Activated naive CD8-positive, alpha-beta T cell treated with anti-CD3 and anti-CD28 coated beads for 36 hours (primary cell): ENCODE results near the gene MYO15A. TPM values are rescaled to one million over a fixed set of nuclear protein-coding genes. Genes with fewer than 3 reads are reported as not detected.

Source experiments
- DNase-seq: peaks from one replicate; pipeline ENCODE4 v3.0.0; 2021
- H3K27ac Mint-ChIP-seq: one replicate; pipeline ENCODE4 v1.8.0; 2022; ENCODE audit warnings: mild to moderate bottlenecking, moderate library complexity, mixed read lengths
- H3K27me3 Mint-ChIP-seq: one replicate; pipeline ENCODE4 v1.8.0; 2022; ENCODE audit warnings: mild to moderate bottlenecking, mixed read lengths
- H3K36me3 Mint-ChIP-seq: one replicate; pipeline ENCODE4 v1.8.0; 2021; ENCODE audit warnings: mild to moderate bottlenecking, mixed read lengths
- H3K4me1 Mint-ChIP-seq: one replicate; pipeline ENCODE4 v1.8.0; 2021; ENCODE audit warnings: mixed read lengths
- H3K4me3 Mint-ChIP-seq: one replicate; pipeline ENCODE4 v1.8.0; 2022; ENCODE audit warnings: mild to moderate bottlenecking, moderate library complexity, mixed read lengths
- H3K9me3 Mint-ChIP-seq: one replicate; pipeline ENCODE4 v1.8.0; 2022; ENCODE audit warnings: mixed read lengths
- total RNA-seq, 2 experiments: library from RNA; stranded (reverse); gene quantifications; one replicate each; pipeline ENCODE4 v1.2.3, GENCODE V29; 2021

The MYO15A gene
- total RNA-seq, 2 experiments from 2014 or later = 0.60 to 0.68 TPM

DNA sequence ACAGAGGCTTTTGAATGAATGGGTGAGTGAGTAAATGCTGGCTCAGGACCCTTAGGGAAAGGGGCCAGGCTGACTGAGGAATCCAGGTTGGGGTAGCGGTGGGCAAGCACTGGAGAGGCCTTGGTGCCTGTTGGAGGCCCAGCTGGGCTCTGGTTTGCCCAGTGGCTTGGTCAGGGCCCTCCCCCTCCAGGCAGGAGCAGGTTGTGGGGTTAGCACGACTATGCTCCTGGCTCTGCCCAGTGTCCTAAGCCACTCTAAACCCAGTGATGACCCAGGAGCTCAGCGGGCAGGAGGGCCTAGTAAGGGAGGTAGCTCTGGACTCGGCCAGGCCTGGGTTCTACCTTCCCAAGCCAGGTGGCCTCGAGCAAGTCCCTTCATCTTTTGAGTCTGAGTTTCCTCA lies 7.5 kb downstream of the MYO15A start:
- Mint-ChIP-seq H3K27me3 (no peaks in the 10 kb centered on the region), H3K4me3 (no peak overlapping the region), H3K4me1 (no peaks in the 10 kb centered on the region), H3K9me3 (no peaks in the 10 kb centered on the region), H3K27ac (no peak overlapping the region), H3K36me3 (no peaks in the 10 kb centered on the region)
- no peak for DNase-seq

GRCh38 chr17:18117533-18117932 lies 9.0 kb downstream of the MYO15A start:
- Mint-ChIP-seq H3K4me1 (no peaks in the 10 kb centered on the region), H3K36me3 (no peaks in the 10 kb centered on the region), H3K4me3 (no peak overlapping the region), H3K27ac (no peak overlapping the region), H3K27me3 (no peaks in the 10 kb centered on the region), H3K9me3 (no peaks in the 10 kb centered on the region)
- no peak for DNase-seq

- Mint-ChIP-seq H3K27ac (no peak overlapping the region), H3K9me3 (no peaks in the 10 kb centered on the region), H3K27me3 (no peaks in the 10 kb centered on the region), H3K36me3 (no peaks in the 10 kb centered on the region), H3K4me1 (no peaks in the 10 kb centered on the region), H3K4me3 (no peak overlapping the region)
- DNase-seq = no peak
These were observed 9.7 kb downstream of the MYO15A start for GRCh38 chr17:18117982-18118975.

- Mint-ChIP-seq H3K27ac (no peak overlapping the region), H3K9me3 (no peaks in the 10 kb centered on the region), H3K4me3 (no peak overlapping the region), H3K36me3 (no peaks in the 10 kb centered on the region), H3K27me3 (no peaks in the 10 kb centered on the region), H3K4me1 (no peaks in the 10 kb centered on the region)
- no peak for DNase-seq
These were observed 10.7 kb downstream of the MYO15A start for GRCh38 chr17:18119166-18119745.

DNA sequence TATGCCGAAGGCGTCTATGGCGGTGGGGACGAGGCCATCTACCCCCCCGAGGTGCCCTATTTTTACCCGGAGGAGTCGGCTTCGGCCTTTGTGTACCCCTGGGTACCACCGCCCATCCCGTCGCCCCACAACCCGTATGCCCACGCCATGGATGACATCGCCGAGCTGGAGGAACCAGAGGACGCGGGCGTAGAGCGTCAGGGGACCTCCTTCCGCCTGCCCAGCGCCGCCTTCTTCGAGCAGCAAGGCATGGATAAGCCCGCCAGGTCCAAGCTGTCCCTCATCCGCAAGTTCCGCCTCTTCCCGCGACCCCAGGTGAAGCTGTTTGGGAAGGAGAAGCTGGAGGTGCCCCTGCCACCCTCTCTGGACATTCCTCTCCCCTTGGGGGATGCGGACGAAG lies 11.4 kb downstream of the MYO15A start:
- DNase-seq = no peak
- no peaks in the 10 kb centered on the region for H3K27me3 Mint-ChIP-seq
- no peak overlapping the region for H3K4me3 Mint-ChIP-seq
- H3K4me1 Mint-ChIP-seq = no peaks in the 10 kb centered on the region
- no peak overlapping the region for H3K27ac Mint-ChIP-seq
- no peaks in the 10 kb centered on the region for H3K36me3 Mint-ChIP-seq
- H3K9me3 Mint-ChIP-seq = no peaks in the 10 kb centered on the region

- no peak overlapping the region for H3K4me3 Mint-ChIP-seq
- H3K36me3 Mint-ChIP-seq = no peaks in the 10 kb centered on the region
- no peaks in the 10 kb centered on the region for H3K4me1 Mint-ChIP-seq
- no peak for DNase-seq
- H3K9me3 Mint-ChIP-seq = no peaks in the 10 kb centered on the region
- H3K27me3 Mint-ChIP-seq = no peaks in the 10 kb centered on the region
- no peak overlapping the region for H3K27ac Mint-ChIP-seq
These were observed 12.0 kb downstream of the MYO15A start for GRCh38 chr17:18120461-18121017.

DNA sequence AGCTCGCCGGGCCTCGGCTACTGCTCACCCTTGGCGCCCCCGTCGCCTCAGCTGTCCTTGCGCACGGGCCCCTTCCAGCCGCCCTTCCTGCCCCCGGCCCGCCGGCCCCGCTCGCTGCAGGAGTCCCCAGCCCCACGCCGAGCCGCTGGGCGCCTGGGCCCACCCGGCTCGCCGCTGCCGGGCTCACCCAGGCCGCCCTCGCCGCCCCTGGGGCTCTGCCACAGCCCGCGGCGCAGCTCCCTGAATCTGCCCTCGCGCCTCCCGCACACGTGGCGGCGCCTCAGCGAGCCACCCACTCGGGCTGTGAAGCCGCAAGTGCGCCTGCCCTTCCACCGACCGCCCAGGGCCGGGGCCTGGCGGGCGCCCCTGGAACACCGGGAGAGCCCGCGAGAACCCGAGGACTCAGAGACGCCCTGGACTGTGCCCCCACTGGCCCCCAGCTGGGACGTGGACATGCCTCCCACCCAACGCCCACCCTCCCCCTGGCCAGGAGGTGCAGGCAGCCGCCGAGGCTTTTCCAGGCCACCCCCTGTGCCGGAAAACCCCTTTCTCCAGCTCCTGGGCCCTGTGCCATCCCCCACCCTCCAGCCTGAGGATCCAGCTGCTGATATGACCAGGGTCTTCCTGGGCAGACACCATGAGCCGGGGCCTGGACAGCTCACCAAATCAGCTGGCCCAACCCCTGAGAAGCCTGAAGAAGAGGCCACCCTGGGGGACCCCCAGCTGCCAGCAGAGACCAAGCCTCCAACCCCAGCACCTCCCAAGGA lies 12.8 kb downstream of the MYO15A start:
- no peak overlapping the region for H3K27ac Mint-ChIP-seq
- H3K4me1 Mint-ChIP-seq = no peaks in the 10 kb centered on the region
- H3K27me3 Mint-ChIP-seq = no peaks in the 10 kb centered on the region
- no peak overlapping the region for H3K4me3 Mint-ChIP-seq
- H3K36me3 Mint-ChIP-seq = no peaks in the 10 kb centered on the region
- no peaks in the 10 kb centered on the region for H3K9me3 Mint-ChIP-seq
- no peak for DNase-seq

GRCh38 chr17:18122990-18123753 lies 14.6 kb downstream of the MYO15A start:
- Mint-ChIP-seq H3K27me3 (no peaks in the 10 kb centered on the region), H3K36me3 (no peaks in the 10 kb centered on the region), H3K27ac (no peak overlapping the region), H3K4me3 (no peak overlapping the region), H3K4me1 (no peaks in the 10 kb centered on the region), H3K9me3 (no peaks in the 10 kb centered on the region)
- no peak for DNase-seq

GRCh38 chr17:18124345-18125126 lies 16.0 kb downstream of the MYO15A start:
- no peaks in the 10 kb centered on the region for H3K27me3 Mint-ChIP-seq
- no peaks in the 10 kb centered on the region for H3K9me3 Mint-ChIP-seq
- H3K36me3 Mint-ChIP-seq = no peaks in the 10 kb centered on the region
- no peaks in the 10 kb centered on the region for H3K4me1 Mint-ChIP-seq
- no peak overlapping the region for H3K27ac Mint-ChIP-seq
- no peak overlapping the region for H3K4me3 Mint-ChIP-seq
- no peak for DNase-seq

- no peaks in the 10 kb centered on the region for H3K4me1 Mint-ChIP-seq
- no peak overlapping the region for H3K4me3 Mint-ChIP-seq
- H3K27ac Mint-ChIP-seq = no peak overlapping the region
- no peaks in the 10 kb centered on the region for H3K9me3 Mint-ChIP-seq
- no peaks in the 10 kb centered on the region for H3K36me3 Mint-ChIP-seq
- H3K27me3 Mint-ChIP-seq = no peaks in the 10 kb centered on the region
- DNase-seq = no peak
These were observed 20.5 kb downstream of the MYO15A start for GRCh38 chr17:18129041-18129502.

- no peaks in the 10 kb centered on the region for H3K36me3 Mint-ChIP-seq
- H3K27ac Mint-ChIP-seq = no peak overlapping the region
- H3K9me3 Mint-ChIP-seq = no peaks in the 10 kb centered on the region
- H3K4me3 Mint-ChIP-seq = no peak overlapping the region
- no peaks in the 10 kb centered on the region for H3K4me1 Mint-ChIP-seq
- DNase-seq = no peak
- H3K27me3 Mint-ChIP-seq = no peaks in the 10 kb centered on the region
These were observed 24.2 kb downstream of the MYO15A start for GRCh38 chr17:18132711-18133110.

- Mint-ChIP-seq H3K27ac (no peak overlapping the region), H3K9me3 (no peaks in the 10 kb centered on the region), H3K27me3 (no peaks in the 10 kb centered on the region), H3K4me1 (no peaks in the 10 kb centered on the region), H3K36me3 (no peaks in the 10 kb centered on the region), H3K4me3 (no peak overlapping the region)
- DNase-seq = no peak
These were observed 27.8 kb downstream of the MYO15A start for GRCh38 chr17:18136357-18136756.

DNA sequence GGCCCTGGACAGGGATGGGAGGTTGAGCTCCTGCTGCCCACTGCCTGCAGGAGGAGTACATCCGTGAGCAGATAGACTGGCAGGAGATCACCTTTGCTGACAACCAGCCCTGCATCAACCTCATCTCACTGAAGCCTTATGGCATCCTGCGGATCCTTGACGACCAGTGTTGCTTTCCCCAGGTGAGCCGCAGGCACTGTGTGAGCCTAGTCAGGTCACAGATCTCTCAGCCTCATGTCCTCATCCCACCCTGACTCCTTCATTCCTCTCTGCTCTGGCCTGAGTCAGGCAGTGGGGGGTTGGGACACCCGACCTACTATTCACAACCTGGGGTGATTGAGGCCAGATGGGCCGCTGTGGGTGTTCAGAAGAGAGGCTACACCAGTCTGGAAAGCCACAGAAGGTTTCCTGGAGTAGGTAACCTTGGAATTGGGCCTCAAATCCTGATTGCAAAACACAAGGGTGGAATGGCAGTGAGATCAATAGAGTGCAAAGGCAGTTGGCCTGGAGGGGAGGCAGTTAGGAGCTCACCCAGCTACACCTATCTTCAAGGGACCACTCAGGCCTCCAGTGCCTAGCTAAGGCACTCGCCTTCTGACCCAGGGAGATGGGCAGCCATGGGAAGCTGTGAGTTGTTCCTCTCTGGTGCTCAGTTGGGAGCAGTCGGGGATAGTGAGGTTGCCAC lies 29.7 kb downstream of the MYO15A start:
- no peaks in the 10 kb centered on the region for H3K9me3 Mint-ChIP-seq
- H3K27me3 Mint-ChIP-seq = no peaks in the 10 kb centered on the region
- no peaks in the 10 kb centered on the region for H3K36me3 Mint-ChIP-seq
- H3K4me3 Mint-ChIP-seq = no peak overlapping the region
- DNase-seq = no peak
- no peaks in the 10 kb centered on the region for H3K4me1 Mint-ChIP-seq
- H3K27ac Mint-ChIP-seq = no peak overlapping the region
